ENCODE results near the gene MFSD6L.

DNA sequence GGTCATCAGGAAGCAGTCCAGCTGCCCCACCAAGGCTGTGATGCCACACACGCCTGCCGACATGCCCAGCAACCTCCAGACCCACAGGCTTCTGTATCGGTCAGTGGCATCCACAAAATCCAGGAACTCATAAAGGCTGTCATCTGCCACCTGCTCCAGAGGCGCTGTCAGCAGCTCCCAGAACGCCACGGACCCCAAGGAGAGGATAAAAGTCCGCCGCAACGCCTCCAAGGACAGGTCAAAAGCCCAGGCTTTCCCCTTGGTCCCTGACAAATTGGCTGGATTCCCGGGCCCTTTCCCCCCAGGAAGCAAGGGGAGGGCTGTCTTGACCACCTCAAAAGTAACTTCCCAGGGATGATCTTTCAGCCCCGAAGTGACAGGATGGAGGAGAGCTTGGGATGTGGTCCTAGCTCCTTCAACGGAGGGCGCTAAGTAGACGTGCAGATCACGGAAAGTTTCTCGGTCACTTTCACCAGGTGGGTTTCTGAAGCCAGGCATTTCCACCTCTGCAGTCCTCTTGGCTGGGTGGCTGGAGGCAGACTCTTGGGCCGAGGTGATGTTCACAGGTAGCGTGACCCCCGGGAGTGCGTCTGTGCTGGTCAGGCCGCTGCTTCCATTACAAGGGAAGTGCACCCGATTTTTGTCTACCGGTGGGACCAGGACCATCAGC lies 854 bp downstream of the MFSD6L start:
- TF ChIP-seq, protein P1, sequence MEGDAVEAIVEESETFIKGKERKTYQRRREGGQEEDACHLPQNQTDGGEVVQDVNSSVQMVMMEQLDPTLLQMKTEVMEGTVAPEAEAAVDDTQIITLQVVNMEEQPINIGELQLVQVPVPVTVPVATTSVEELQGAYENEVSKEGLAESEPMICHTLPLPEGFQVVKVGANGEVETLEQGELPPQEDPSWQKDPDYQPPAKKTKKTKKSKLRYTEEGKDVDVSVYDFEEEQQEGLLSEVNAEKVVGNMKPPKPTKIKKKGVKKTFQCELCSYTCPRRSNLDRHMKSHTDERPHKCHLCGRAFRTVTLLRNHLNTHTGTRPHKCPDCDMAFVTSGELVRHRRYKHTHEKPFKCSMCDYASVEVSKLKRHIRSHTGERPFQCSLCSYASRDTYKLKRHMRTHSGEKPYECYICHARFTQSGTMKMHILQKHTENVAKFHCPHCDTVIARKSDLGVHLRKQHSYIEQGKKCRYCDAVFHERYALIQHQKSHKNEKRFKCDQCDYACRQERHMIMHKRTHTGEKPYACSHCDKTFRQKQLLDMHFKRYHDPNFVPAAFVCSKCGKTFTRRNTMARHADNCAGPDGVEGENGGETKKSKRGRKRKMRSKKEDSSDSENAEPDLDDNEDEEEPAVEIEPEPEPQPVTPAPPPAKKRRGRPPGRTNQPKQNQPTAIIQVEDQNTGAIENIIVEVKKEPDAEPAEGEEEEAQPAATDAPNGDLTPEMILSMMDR (IDR thresholded peaks at IDR 0.05; ENCODE audit: low read depth, low read length), result no peak
- no peak for TF ChIP-seq POLR2A (IDR thresholded peaks at IDR 0.05; ENCODE audit: extremely low read depth, insufficient read length)

Measured in NB4 (cell line).